ENCODE data around the gene ERICH6.
A peak's percentile ranks its signal among the peaks of the same experiment; 100 is the strongest.

Gene ERICH6
- 0.31 to 1.8 reads per million in 2 donors for total RNA-seq

GRCh38 chr3:150703756-150704344 lies at the start of gene ERICH6:
Gene ERICH6, minus strand, starts transcription at chr3:150703920. Its CDS starts 22 bp downstream, at chr3:150703898.
- peak; percentile 44 to 92 (median 67) for DNase-seq

GRCh38 chr3:150751781-150752263 lies 48.1 kb upstream of the ERICH6 start:
- no peak for DNase-seq

GRCh38 chr3:150749255-150749654 lies 45.5 kb upstream of the ERICH6 start:
- DNase-seq: no peak

- DNase-seq: no peak
These were observed 44.9 kb upstream of the ERICH6 start for GRCh38 chr3:150748684-150749047.

- no peak for DNase-seq
These were observed 44.4 kb upstream of the ERICH6 start for GRCh38 chr3:150747886-150748683.

GRCh38 chr3:150746791-150747590 lies 43.3 kb upstream of the ERICH6 start:
- no peak for DNase-seq

GRCh38 chr3:150745832-150746231 lies 42.1 kb upstream of the ERICH6 start:
- no peak for DNase-seq

GRCh38 chr3:150744919-150745211 lies 41.1 kb upstream of the ERICH6 start:
- DNase-seq: no peak

GRCh38 chr3:150744041-150744918 lies 40.6 kb upstream of the ERICH6 start:
- no peak for DNase-seq

- DNase-seq: no peak
These were observed 39.8 kb upstream of the ERICH6 start for GRCh38 chr3:150743508-150743907.

GRCh38 chr3:150742679-150743078 lies 39.0 kb upstream of the ERICH6 start:
- no peak for DNase-seq

- no peak for DNase-seq
These were observed 38.4 kb upstream of the ERICH6 start for GRCh38 chr3:150742141-150742523.

GRCh38 chr3:150741497-150742140 lies 37.9 kb upstream of the ERICH6 start:
- DNase-seq: no peak

- peak in 1 of 5 experiments; percentile 59 for DNase-seq
These were observed 37.2 kb upstream of the ERICH6 start for GRCh38 chr3:150740733-150741496.

- peak in 1 of 5 experiments; percentile 82 for DNase-seq
These were observed 36.3 kb upstream of the ERICH6 start for GRCh38 chr3:150739877-150740645.

- no peak for DNase-seq
These were observed 35.6 kb upstream of the ERICH6 start for GRCh38 chr3:150739200-150739863.

GRCh38 chr3:150738688-150739087 lies 35.0 kb upstream of the ERICH6 start:
- no peak for DNase-seq

GRCh38 chr3:150737874-150738679 lies 34.4 kb upstream of the ERICH6 start:
- DNase-seq: peak in 2 of 5 experiments; percentile 25 to 73

Data from T-helper 2 cell (primary cell).